Skeletal muscle cell (primary cell): Measurements from ENCODE around the gene TTC21B.

ENCODE experiments used
- DNase-seq: peaks from one replicate; pipeline ENCODE4 v3.0.0-alpha.2; 2010; ENCODE audit warnings: low read depth
- H3K4me3 ChIP-seq: 2 replicates; pipeline ENCODE4 v1.5.1; 2011; ENCODE audit warnings: low read depth, mild to moderate bottlenecking, control low read depth, low read length, moderate library complexity

The TTC21B gene

GRCh38 chr2:165927774-165928173 is 25.8 kb downstream of the TTC21B start:
- H3K4me3 ChIP-seq = no peak overlapping the region
- DNase-seq = no peak

GRCh38 chr2:165927353-165927752 is 26.2 kb downstream of the TTC21B start:
- no peak overlapping the region for H3K4me3 ChIP-seq
- DNase-seq = no peak

- no peak overlapping the region for H3K4me3 ChIP-seq
- DNase-seq = no peak
Measured at GRCh38 chr2:165924946-165925345, 28.6 kb downstream of the TTC21B start.

GRCh38 chr2:165920748-165921147 is 32.8 kb downstream of the TTC21B start:
- DNase-seq = no peak
- no peak overlapping the region for H3K4me3 ChIP-seq

- H3K4me3 ChIP-seq = no peak overlapping the region
- no peak for DNase-seq
Measured at GRCh38 chr2:165913636-165914035, 39.9 kb downstream of the TTC21B start.

GRCh38 chr2:165911981-165912380 is 41.6 kb downstream of the TTC21B start:
- DNase-seq = no peak
- H3K4me3 ChIP-seq = no peak overlapping the region

GRCh38 chr2:165911231-165911630 is 42.3 kb downstream of the TTC21B start:
- H3K4me3 ChIP-seq = no peak overlapping the region
- DNase-seq = no peak

- no peak for DNase-seq
- no peak overlapping the region for H3K4me3 ChIP-seq
Measured at GRCh38 chr2:165909466-165909865, 44.1 kb downstream of the TTC21B start.

- H3K4me3 ChIP-seq = no peak overlapping the region
- no peak for DNase-seq
Measured at GRCh38 chr2:165905854-165906253, 47.7 kb downstream of the TTC21B start.

GRCh38 chr2:165905269-165905668 is 48.3 kb downstream of the TTC21B start:
- DNase-seq = no peak

GRCh38 chr2:165904432-165904831 is 49.1 kb downstream of the TTC21B start:
- H3K4me3 ChIP-seq = no peak overlapping the region
- DNase-seq = no peak

More at GRCh38 chr2:165905269-165905668, 48.3 kb downstream of the TTC21B start:
- H3K4me3 ChIP-seq = no peak overlapping the region

- no peak overlapping the region for H3K4me3 ChIP-seq
- no peak for DNase-seq
Measured at GRCh38 chr2:165903406-165903805, 50.2 kb downstream of the TTC21B start.

- DNase-seq = no peak
- no peak overlapping the region for H3K4me3 ChIP-seq
Measured at GRCh38 chr2:165902934-165903333, 50.6 kb downstream of the TTC21B start.

- H3K4me3 ChIP-seq = no peak overlapping the region
- DNase-seq = no peak
Measured at GRCh38 chr2:165901620-165902298, 51.8 kb downstream of the TTC21B start.

- H3K4me3 ChIP-seq = no peak overlapping the region
- no peak for DNase-seq
Measured at GRCh38 chr2:165899311-165899710, 54.3 kb downstream of the TTC21B start.

GRCh38 chr2:165898381-165898780 is 55.2 kb downstream of the TTC21B start:
- no peak overlapping the region for H3K4me3 ChIP-seq

GRCh38 chr2:165897726-165898125 is 55.9 kb downstream of the TTC21B start:
- no peak overlapping the region for H3K4me3 ChIP-seq
- no peak for DNase-seq

More at GRCh38 chr2:165898381-165898780, 55.2 kb downstream of the TTC21B start:
- DNase-seq = no peak

GRCh38 chr2:165897074-165897473 is 56.5 kb downstream of the TTC21B start:
- no peak for DNase-seq
- H3K4me3 ChIP-seq = no peak overlapping the region

GRCh38 chr2:165895974-165896373 is 57.6 kb downstream of the TTC21B start:
- no peak for DNase-seq
- no peak overlapping the region for H3K4me3 ChIP-seq

GRCh38 chr2:165893556-165893955 is 60.0 kb downstream of the TTC21B start:
- H3K4me3 ChIP-seq = no peak overlapping the region
- DNase-seq = no peak

- no peak overlapping the region for H3K4me3 ChIP-seq
Measured at GRCh38 chr2:165892526-165892925, 61.0 kb downstream of the TTC21B start.

GRCh38 chr2:165891943-165892342 is 61.6 kb downstream of the TTC21B start:
- DNase-seq = no peak

More at GRCh38 chr2:165892526-165892925, 61.0 kb downstream of the TTC21B start:
- no peak for DNase-seq

More at GRCh38 chr2:165891943-165892342, 61.6 kb downstream of the TTC21B start:
- no peak overlapping the region for H3K4me3 ChIP-seq
